ENCODE results near the gene ARSB. TPM values are rescaled to one million over a fixed set of nuclear protein-coding genes. Genes with fewer than 3 reads are reported as not detected.

Gene ARSB
- 10 to 100 TPM in 1 of 4 donors, 1 to 10 TPM in 1, under 1 TPM in 2; 0.54 to 17.9 (median 1.9) TPM for polyA plus RNA-seq
- long read RNA-seq, donor 1, full-length matches to known transcripts: 4 of 4 reads
- long read RNA-seq, donor 1, partial matches to known transcripts: 0 of 4 reads
- long read RNA-seq, donor 1, other reads (novel, unspliced or antisense): 0 of 4 reads
- long read RNA-seq, donor 2, full-length matches to known transcripts: 1 of 1 reads
- long read RNA-seq, donor 2, partial matches to known transcripts: 0 of 1 reads
- long read RNA-seq, donor 2, other reads (novel, unspliced or antisense): 0 of 1 reads
- long read RNA-seq, donor 3, full-length matches to known transcripts: 3 of 3 reads
- long read RNA-seq, donor 3, partial matches to known transcripts: 0 of 3 reads
- long read RNA-seq, donor 3, other reads (novel, unspliced or antisense): 0 of 3 reads
- long read RNA-seq, donor 4: 0 reads
- long read RNA-seq, donor 5: 0 reads
- long read RNA-seq, donor 6, full-length matches to known transcripts: 2 of 2 reads
- long read RNA-seq, donor 6, partial matches to known transcripts: 0 of 2 reads
- long read RNA-seq, donor 6, other reads (novel, unspliced or antisense): 0 of 2 reads
- long read RNA-seq, donor 7, full-length matches to known transcripts: 3 of 3 reads
- long read RNA-seq, donor 7, partial matches to known transcripts: 0 of 3 reads
- long read RNA-seq, donor 7, other reads (novel, unspliced or antisense): 0 of 3 reads
- long read RNA-seq, donor 8: 0 reads
- long read RNA-seq, donor 9: 0 reads
- long read RNA-seq, donor 10, full-length matches to known transcripts: 2 of 2 reads
- long read RNA-seq, donor 10, partial matches to known transcripts: 0 of 2 reads
- long read RNA-seq, donor 10, other reads (novel, unspliced or antisense): 0 of 2 reads

GRCh38 chr5:78985116-78985724 lies at the start of gene ARSB:
Gene ARSB (minus strand): TSS chr5:78985310. CDS start chr5:78985248, 62 bp downstream.
- Histone ChIP-seq H3K9me3 (ENCODE audit: control insufficient read depth in 2 of 2, insufficient read depth in 1 of 2, low read depth in 1 of 2, low read length in 1 of 2) (no peaks in the 10 kb centered on the region), H3K27me3 (ENCODE audit: control insufficient read depth in 3 of 3, insufficient read depth in 3 of 3, low read length in 3 of 3) (no peaks in the 10 kb centered on the region), H3K27ac (ENCODE audit: low read depth in 1 of 3, low read length in 2 of 3) (peak within 1 kb of the TSS; percentile 82 to 99 (median 92)), H3K4me3 (ENCODE audit: low read depth in 1 of 3, low read length in 3 of 3) (peak within 1 kb of the TSS; percentile 53 to 85 (median 74)), H3K4me1 (ENCODE audit: control insufficient read depth in 3 of 3, insufficient read depth in 2 of 3, low read depth in 1 of 3, low read length in 2 of 3) (peaks cover 0 to 25% (median 4%) of the 10 kb centered on the region in 3 donors), H3K36me3 (ENCODE audit: control insufficient read depth in 3 of 3, insufficient read depth in 2 of 3, low read depth in 1 of 3, low read length in 3 of 3) (no peaks in the 10 kb centered on the region)
- DNase-seq (no peak), FAIRE-seq (no peak)
- WGBS, 3 donors: 0 to 1% (median 0%) methylated on average over 36 to 57 of the region's 57 CpGs

GRCh38 chr5:79032782-79033181 lies 47.7 kb upstream of the ARSB start:
- peaks cover 0 to 15% (median 0%) of the 10 kb centered on the region in 3 donors for H3K4me1 ChIP-seq (ENCODE audit: control insufficient read depth in 3 of 3, insufficient read depth in 2 of 3, low read depth in 1 of 3, low read length in 2 of 3)
- no peak for DNase-seq
- no peak overlapping the region for H3K4me3 ChIP-seq (ENCODE audit: low read depth in 1 of 3, low read length in 3 of 3)
- peaks cover 0 to 9% of the 10 kb centered on the region in 2 donors for H3K9me3 ChIP-seq (ENCODE audit: control insufficient read depth in 2 of 2, insufficient read depth in 1 of 2, low read depth in 1 of 2, low read length in 1 of 2)
- FAIRE-seq: no peak
- H3K36me3 ChIP-seq (ENCODE audit: control insufficient read depth in 3 of 3, insufficient read depth in 2 of 3, low read depth in 1 of 3, low read length in 3 of 3): no peaks in the 10 kb centered on the region
- WGBS, 3 donors: 91% methylated on average over 5 of the region's 5 CpGs
- no peak overlapping the region for H3K27ac ChIP-seq (ENCODE audit: low read depth in 1 of 3, low read length in 2 of 3)
- no peaks in the 10 kb centered on the region for H3K27me3 ChIP-seq (ENCODE audit: control insufficient read depth in 3 of 3, insufficient read depth in 3 of 3, low read length in 3 of 3)

- FAIRE-seq: no peak
- no peak for DNase-seq
- Histone ChIP-seq H3K27ac (ENCODE audit: low read depth in 1 of 3, low read length in 2 of 3) (peak overlapping the region in 1 of 3 donors; percentile 76), H3K4me1 (ENCODE audit: control insufficient read depth in 3 of 3, insufficient read depth in 2 of 3, low read depth in 1 of 3, low read length in 2 of 3) (peaks cover 0 to 15% (median 0%) of the 10 kb centered on the region in 3 donors), H3K4me3 (ENCODE audit: low read depth in 1 of 3, low read length in 3 of 3) (no peak overlapping the region), H3K27me3 (ENCODE audit: control insufficient read depth in 3 of 3, insufficient read depth in 3 of 3, low read length in 3 of 3) (no peaks in the 10 kb centered on the region), H3K9me3 (ENCODE audit: control insufficient read depth in 2 of 2, insufficient read depth in 1 of 2, low read depth in 1 of 2, low read length in 1 of 2) (peaks cover 0 to 5% of the 10 kb centered on the region in 2 donors), H3K36me3 (ENCODE audit: control insufficient read depth in 3 of 3, insufficient read depth in 2 of 3, low read depth in 1 of 3, low read length in 3 of 3) (no peaks in the 10 kb centered on the region)
- WGBS, 3 donors: 86 to 92% (median 88%) methylated on average over 10 of the region's 10 CpGs
Measured at GRCh38 chr5:79032031-79032695, 47.1 kb upstream of the ARSB start.

GRCh38 chr5:79031485-79031867 lies 46.4 kb upstream of the ARSB start:
- no peak for FAIRE-seq
- Histone ChIP-seq H3K4me1 (ENCODE audit: control insufficient read depth in 3 of 3, insufficient read depth in 2 of 3, low read depth in 1 of 3, low read length in 2 of 3) (peaks cover 0 to 15% (median 0%) of the 10 kb centered on the region in 3 donors), H3K4me3 (ENCODE audit: low read depth in 1 of 3, low read length in 3 of 3) (no peak overlapping the region), H3K9me3 (ENCODE audit: control insufficient read depth in 2 of 2, insufficient read depth in 1 of 2, low read depth in 1 of 2, low read length in 1 of 2) (no peaks in the 10 kb centered on the region), H3K36me3 (ENCODE audit: control insufficient read depth in 3 of 3, insufficient read depth in 2 of 3, low read depth in 1 of 3, low read length in 3 of 3) (no peaks in the 10 kb centered on the region), H3K27ac (ENCODE audit: low read depth in 1 of 3, low read length in 2 of 3) (peak overlapping the region in 1 of 3 donors; percentile 76), H3K27me3 (ENCODE audit: control insufficient read depth in 3 of 3, insufficient read depth in 3 of 3, low read length in 3 of 3) (peaks cover 0 to 1% (median 0%) of the 10 kb centered on the region in 3 donors)
- peak in 1 of 2 donors; percentile 32 for DNase-seq
- 89 to 100% (median 96%) methylated on average over 1 of the region's 1 CpG for whole genome bisulfite sequencing, 3 donors

GRCh38 chr5:79030663-79031484 lies 45.8 kb upstream of the ARSB start:
- peaks cover 0 to 4% (median 0%) of the 10 kb centered on the region in 3 donors for H3K27me3 ChIP-seq (ENCODE audit: control insufficient read depth in 3 of 3, insufficient read depth in 3 of 3, low read length in 3 of 3)
- no peaks in the 10 kb centered on the region for H3K36me3 ChIP-seq (ENCODE audit: control insufficient read depth in 3 of 3, insufficient read depth in 2 of 3, low read depth in 1 of 3, low read length in 3 of 3)
- 78 to 89% (median 80%) methylated on average over 11 of the region's 11 CpGs for WGBS, 3 donors
- no peak for FAIRE-seq
- H3K27ac ChIP-seq (ENCODE audit: low read depth in 1 of 3, low read length in 2 of 3): peak overlapping the region in 1 of 3 donors; percentile 76
- no peak overlapping the region for H3K4me3 ChIP-seq (ENCODE audit: low read depth in 1 of 3, low read length in 3 of 3)
- no peaks in the 10 kb centered on the region for H3K9me3 ChIP-seq (ENCODE audit: control insufficient read depth in 2 of 2, insufficient read depth in 1 of 2, low read depth in 1 of 2, low read length in 1 of 2)
- H3K4me1 ChIP-seq (ENCODE audit: control insufficient read depth in 3 of 3, insufficient read depth in 2 of 3, low read depth in 1 of 3, low read length in 2 of 3): peaks cover 0 to 15% (median 0%) of the 10 kb centered on the region in 3 donors
- DNase-seq: peak in 1 of 2 donors; percentile 52

- WGBS, 3 donors: 9% methylated on average over 13 of the region's 13 CpGs
- H3K9me3 ChIP-seq (ENCODE audit: control insufficient read depth in 2 of 2, insufficient read depth in 1 of 2, low read depth in 1 of 2, low read length in 1 of 2): no peaks in the 10 kb centered on the region
- FAIRE-seq (no peak), DNase-seq (peak; percentile 39 to 78)
- H3K27ac ChIP-seq (ENCODE audit: low read depth in 1 of 3, low read length in 2 of 3): no peak overlapping the region
- peaks cover 0 to 3% (median 0%) of the 10 kb centered on the region in 3 donors for H3K4me1 ChIP-seq (ENCODE audit: control insufficient read depth in 3 of 3, insufficient read depth in 2 of 3, low read depth in 1 of 3, low read length in 2 of 3)
- H3K4me3 ChIP-seq (ENCODE audit: low read depth in 1 of 3, low read length in 3 of 3): peak overlapping the region in 1 of 3 donors; percentile 18
- H3K36me3 ChIP-seq (ENCODE audit: control insufficient read depth in 3 of 3, insufficient read depth in 2 of 3, low read depth in 1 of 3, low read length in 3 of 3): no peaks in the 10 kb centered on the region
- H3K27me3 ChIP-seq (ENCODE audit: control insufficient read depth in 3 of 3, insufficient read depth in 3 of 3, low read length in 3 of 3): peaks cover 0 to 4% (median 0%) of the 10 kb centered on the region in 3 donors
Measured at GRCh38 chr5:79025054-79025472, 40.0 kb upstream of the ARSB start.

GRCh38 chr5:79023947-79024346 lies 38.8 kb upstream of the ARSB start:
- no peaks in the 10 kb centered on the region for H3K9me3 ChIP-seq (ENCODE audit: control insufficient read depth in 2 of 2, insufficient read depth in 1 of 2, low read depth in 1 of 2, low read length in 1 of 2)
- FAIRE-seq (no peak), DNase-seq (no peak)
- no peak overlapping the region for H3K4me3 ChIP-seq (ENCODE audit: low read depth in 1 of 3, low read length in 3 of 3)
- H3K36me3 ChIP-seq (ENCODE audit: control insufficient read depth in 3 of 3, insufficient read depth in 2 of 3, low read depth in 1 of 3, low read length in 3 of 3): no peaks in the 10 kb centered on the region
- peaks cover 0 to 3% (median 0%) of the 10 kb centered on the region in 3 donors for H3K4me1 ChIP-seq (ENCODE audit: control insufficient read depth in 3 of 3, insufficient read depth in 2 of 3, low read depth in 1 of 3, low read length in 2 of 3)
- 88 to 100% (median 93%) methylated on average over 1 of the region's 1 CpG for WGBS, 3 donors
- H3K27ac ChIP-seq (ENCODE audit: low read depth in 1 of 3, low read length in 2 of 3): no peak overlapping the region
- peaks cover 0 to 4% (median 3%) of the 10 kb centered on the region in 3 donors for H3K27me3 ChIP-seq (ENCODE audit: control insufficient read depth in 3 of 3, insufficient read depth in 3 of 3, low read length in 3 of 3)

Data from small intestine (tissue), 16 donors.